Measurements from ENCODE around the gene METTL1. TPM values are rescaled to one million over a fixed set of nuclear protein-coding genes. Genes with fewer than 3 reads are reported as not detected.

Gene METTL1
- total RNA-seq, 4 donors from 2014 or later = 6.5 to 17.7 (median 10.1) TPM

- TF ChIP-seq CTCF (IDR thresholded peaks at IDR 0.05) = no peak
- no peak for TF ChIP-seq EP300 (IDR thresholded peaks at IDR 0.05)
- TF ChIP-seq POLR2A (IDR thresholded peaks at IDR 0.05) = no peak
- peaks cover 0 to 38% (median 27%) of the 10 kb centered on the region in 4 donors for H3K4me1 ChIP-seq
- WGBS, 2 donors = 79 to 81% methylated on average over 5 to 6 of the region's 6 CpGs
- no peak for DNase-seq (ENCODE audit: low spot score in 2 of 2)
- no peak overlapping the region for H3K27ac ChIP-seq
- H3K4me3 ChIP-seq = no peak overlapping the region
- H3K36me3 ChIP-seq = no peaks in the 10 kb centered on the region
- no peaks in the 10 kb centered on the region for H3K9me3 ChIP-seq
- H3K27me3 ChIP-seq = peaks cover 7 to 63% of the 10 kb centered on the region in 2 donors
Measured at GRCh38 chr12:57733928-57734327, 38.0 kb downstream of the METTL1 start.

GRCh38 chr12:57732726-57733593 is 38.9 kb downstream of the METTL1 start:
- WGBS, 2 donors = 77% methylated on average over 11 of the region's 11 CpGs
- DNase-seq (ENCODE audit: low spot score in 2 of 2) = no peak
- Histone ChIP-seq H3K4me1 (peaks cover 0 to 28% (median 18%) of the 10 kb centered on the region in 4 donors), H3K27me3 (peaks cover 7 to 53% of the 10 kb centered on the region in 2 donors), H3K9me3 (no peaks in the 10 kb centered on the region), H3K36me3 (no peaks in the 10 kb centered on the region), H3K27ac (no peak overlapping the region), H3K4me3 (no peak overlapping the region)
- TF ChIP-seq CTCF (IDR thresholded peaks at IDR 0.05) (no peak), EP300 (IDR thresholded peaks at IDR 0.05) (no peak), POLR2A (IDR thresholded peaks at IDR 0.05) (no peak)

GRCh38 chr12:57732270-57732669 is 39.6 kb downstream of the METTL1 start:
- no peak for TF ChIP-seq EP300 (IDR thresholded peaks at IDR 0.05)
- no peak for TF ChIP-seq CTCF (IDR thresholded peaks at IDR 0.05)
- no peak for TF ChIP-seq POLR2A (IDR thresholded peaks at IDR 0.05)
- WGBS, 2 donors = 75 to 83% methylated on average over 4 of the region's 4 CpGs
- H3K4me1 ChIP-seq = peaks cover 0 to 26% (median 11%) of the 10 kb centered on the region in 4 donors
- no peaks in the 10 kb centered on the region for H3K9me3 ChIP-seq
- no peak overlapping the region for H3K4me3 ChIP-seq
- DNase-seq (ENCODE audit: low spot score in 2 of 2) = no peak
- no peaks in the 10 kb centered on the region for H3K36me3 ChIP-seq
- no peak overlapping the region for H3K27ac ChIP-seq
- H3K27me3 ChIP-seq = peaks cover 7 to 51% of the 10 kb centered on the region in 2 donors

GRCh38 chr12:57731411-57732080 is 40.4 kb downstream of the METTL1 start:
- Histone ChIP-seq H3K4me3 (no peak overlapping the region), H3K4me1 (peaks cover 0 to 24% (median 7%) of the 10 kb centered on the region in 4 donors), H3K9me3 (no peaks in the 10 kb centered on the region), H3K36me3 (no peaks in the 10 kb centered on the region), H3K27me3 (peaks cover 6 to 44% of the 10 kb centered on the region in 2 donors), H3K27ac (no peak overlapping the region)
- TF ChIP-seq EP300 (IDR thresholded peaks at IDR 0.05) = no peak
- TF ChIP-seq POLR2A (IDR thresholded peaks at IDR 0.05) = no peak
- no peak for TF ChIP-seq CTCF (IDR thresholded peaks at IDR 0.05)
- DNase-seq (ENCODE audit: low spot score in 2 of 2) = no peak
- WGBS, 2 donors = 75 to 76% methylated on average over 19 of the region's 19 CpGs

Data from tibial nerve (tissue), 4 donors.